Measurements from ENCODE around the gene TIMP3.

DNA sequence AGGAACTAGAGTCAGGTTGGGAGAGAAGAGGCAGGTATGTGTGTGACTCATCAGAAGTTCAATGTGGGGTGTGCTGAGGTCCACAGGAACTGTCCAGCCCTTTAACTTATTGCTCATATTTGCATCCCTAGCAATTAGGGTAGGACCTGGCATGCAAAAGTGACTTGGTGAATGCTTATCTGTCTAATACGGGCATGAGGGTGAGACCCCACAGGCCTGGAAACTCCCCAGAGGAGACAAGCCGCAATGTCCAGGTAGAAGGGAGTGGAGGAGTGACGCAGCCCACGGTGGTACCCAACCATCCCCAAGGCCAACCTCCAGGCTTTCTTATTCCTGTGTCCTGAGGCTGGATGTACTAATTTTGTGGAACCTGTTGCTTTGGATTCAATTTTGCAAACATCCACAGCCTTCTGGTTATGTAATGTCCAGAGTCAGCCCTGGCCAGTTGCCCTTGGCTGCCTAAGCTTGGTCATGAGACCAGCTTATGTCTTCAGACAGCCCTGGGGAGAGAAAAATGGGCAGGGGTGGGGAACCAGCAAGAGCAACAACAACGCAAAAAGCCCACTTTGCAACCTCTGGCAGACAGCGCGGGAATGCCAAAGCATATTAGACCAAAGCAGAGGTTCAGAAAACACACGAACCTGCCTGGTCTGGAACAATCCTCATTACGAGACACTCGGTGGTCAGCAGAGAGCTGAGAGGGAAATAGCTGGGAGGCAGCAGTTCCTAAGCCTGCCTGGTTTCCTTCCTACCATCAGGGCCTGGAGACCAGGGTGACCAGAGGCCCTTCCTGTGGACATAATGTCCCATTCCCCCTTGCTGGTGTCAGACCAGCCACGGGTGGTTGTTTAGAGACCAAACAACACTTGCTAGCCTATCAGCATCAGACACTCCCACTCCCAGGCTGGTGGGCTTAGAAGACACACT, 49.3 kb downstream of the TIMP3 start:
- TF ChIP-seq, protein P1, sequence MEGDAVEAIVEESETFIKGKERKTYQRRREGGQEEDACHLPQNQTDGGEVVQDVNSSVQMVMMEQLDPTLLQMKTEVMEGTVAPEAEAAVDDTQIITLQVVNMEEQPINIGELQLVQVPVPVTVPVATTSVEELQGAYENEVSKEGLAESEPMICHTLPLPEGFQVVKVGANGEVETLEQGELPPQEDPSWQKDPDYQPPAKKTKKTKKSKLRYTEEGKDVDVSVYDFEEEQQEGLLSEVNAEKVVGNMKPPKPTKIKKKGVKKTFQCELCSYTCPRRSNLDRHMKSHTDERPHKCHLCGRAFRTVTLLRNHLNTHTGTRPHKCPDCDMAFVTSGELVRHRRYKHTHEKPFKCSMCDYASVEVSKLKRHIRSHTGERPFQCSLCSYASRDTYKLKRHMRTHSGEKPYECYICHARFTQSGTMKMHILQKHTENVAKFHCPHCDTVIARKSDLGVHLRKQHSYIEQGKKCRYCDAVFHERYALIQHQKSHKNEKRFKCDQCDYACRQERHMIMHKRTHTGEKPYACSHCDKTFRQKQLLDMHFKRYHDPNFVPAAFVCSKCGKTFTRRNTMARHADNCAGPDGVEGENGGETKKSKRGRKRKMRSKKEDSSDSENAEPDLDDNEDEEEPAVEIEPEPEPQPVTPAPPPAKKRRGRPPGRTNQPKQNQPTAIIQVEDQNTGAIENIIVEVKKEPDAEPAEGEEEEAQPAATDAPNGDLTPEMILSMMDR (IDR thresholded peaks at IDR 0.05; ENCODE audit: low read length) = no peak
- no peak for TF ChIP-seq EZH2phosphoT487 (IDR thresholded peaks at IDR 0.05; ENCODE audit: low read length)

Measured in MM.1S (cell line).